NCI-H2107 treated with DMSO at 0.1 percent for 48 hours (cell line): ENCODE results near the gene KDM2A.
"Not testable (repeated sequence)": the region's sequence is repeated elsewhere in the genome, so short reads cannot be mapped to it uniquely, and the experiment has no call there.

ENCODE experiments used
- DNase-seq: peaks from one replicate; lab custom pipeline; 2025; ENCODE audit not compliant: unreplicated experiment; lab: John Stamatoyannopoulos, UW

Gene KDM2A

GRCh38 chr11:67167091-67167490 is 48.0 kb downstream of the KDM2A start:
- DNase-seq = no peak

GRCh38 chr11:67167719-67168118 is 48.7 kb downstream of the KDM2A start:
- DNase-seq = no peak

GRCh38 chr11:67168911-67169310 is 49.8 kb downstream of the KDM2A start:
- not testable (repeated sequence) for DNase-seq

- DNase-seq = no peak
These were observed 55.2 kb downstream of the KDM2A start for GRCh38 chr11:67174311-67174710.

- no peak for DNase-seq
These were observed 58.6 kb downstream of the KDM2A start for GRCh38 chr11:67177399-67178281.

GRCh38 chr11:67178421-67178820 is 59.4 kb downstream of the KDM2A start:
- no peak for DNase-seq

GRCh38 chr11:67178878-67179277 is 59.8 kb downstream of the KDM2A start:
- no peak for DNase-seq

- DNase-seq = no peak
These were observed 60.9 kb downstream of the KDM2A start for GRCh38 chr11:67179892-67180490.

GRCh38 chr11:67194096-67194495 is 75.0 kb downstream of the KDM2A start:
- no peak for DNase-seq

GRCh38 chr11:67195971-67196456 is 77.0 kb downstream of the KDM2A start:
- no peak for DNase-seq

GRCh38 chr11:67197606-67198005 is 78.5 kb downstream of the KDM2A start:
- no peak for DNase-seq

GRCh38 chr11:67198781-67199180 is 79.7 kb downstream of the KDM2A start:
- DNase-seq = not testable (repeated sequence)

- DNase-seq = no peak
These were observed 80.7 kb downstream of the KDM2A start for GRCh38 chr11:67199751-67200150.

- DNase-seq = no peak
These were observed 83.0 kb downstream of the KDM2A start for GRCh38 chr11:67202028-67202427.

GRCh38 chr11:67204822-67205221 is 85.8 kb downstream of the KDM2A start:
- DNase-seq = no peak

GRCh38 chr11:67209222-67209621 is 90.2 kb downstream of the KDM2A start:
- DNase-seq = not testable (repeated sequence)

GRCh38 chr11:67211656-67212436 is 92.8 kb downstream of the KDM2A start:
- DNase-seq = no peak

GRCh38 chr11:67213178-67213621 is 94.1 kb downstream of the KDM2A start:
- no peak for DNase-seq

- DNase-seq = no peak
These were observed 108.7 kb downstream of the KDM2A start for GRCh38 chr11:67227726-67228125.

- no peak for DNase-seq
These were observed 111.3 kb downstream of the KDM2A start for GRCh38 chr11:67230406-67230805.

GRCh38 chr11:67230886-67231285 is 111.8 kb downstream of the KDM2A start:
- DNase-seq = no peak
